Left lobe of liver (tissue), 2 donors: ENCODE measurements around the gene FAM124A. TPM values are rescaled to one million over a fixed set of nuclear protein-coding genes. Genes with fewer than 3 reads are reported as not detected.

ENCODE experiments used
- ATAC-seq: fragments of 200-7000 bp; cut with Tn5 transposase; one replicate; pipeline ENCODE4 v1.9.1; 2020; ENCODE audit warnings: mild to moderate bottlenecking, moderate library complexity
- DNase-seq: peaks from one replicate; pipeline ENCODE4 v3.0.0-alpha.2; 2020; ENCODE audit warnings: low spot score
- total RNA-seq: library from RNA; stranded (reverse); gene quantifications from one replicate; pipeline ENCODE4 v1.2.1, GENCODE V29; 2021
- donor health status: DM: no; HTN: no; CAD: no; lungs with moderate emphysema.
- donor health status: DM: no; HTN: yes; CAD: no.

Gene FAM124A
- total RNA-seq, 1 donor from 2014 or later = 0.50 TPM

- no peak for DNase-seq
- ATAC-seq = no peak
Measured at GRCh38 chr13:51240958-51241357, 18.8 kb downstream of the FAM124A start.

GRCh38 chr13:51241720-51242119, 19.5 kb downstream of the FAM124A start:
- DNase-seq = no peak
- no peak for ATAC-seq

- ATAC-seq (no peak), DNase-seq (no peak)
Measured at GRCh38 chr13:51243227-51243626, 21.0 kb downstream of the FAM124A start.

GRCh38 chr13:51243832-51244231, 21.6 kb downstream of the FAM124A start:
- no peak for DNase-seq
- no peak for ATAC-seq

DNA sequence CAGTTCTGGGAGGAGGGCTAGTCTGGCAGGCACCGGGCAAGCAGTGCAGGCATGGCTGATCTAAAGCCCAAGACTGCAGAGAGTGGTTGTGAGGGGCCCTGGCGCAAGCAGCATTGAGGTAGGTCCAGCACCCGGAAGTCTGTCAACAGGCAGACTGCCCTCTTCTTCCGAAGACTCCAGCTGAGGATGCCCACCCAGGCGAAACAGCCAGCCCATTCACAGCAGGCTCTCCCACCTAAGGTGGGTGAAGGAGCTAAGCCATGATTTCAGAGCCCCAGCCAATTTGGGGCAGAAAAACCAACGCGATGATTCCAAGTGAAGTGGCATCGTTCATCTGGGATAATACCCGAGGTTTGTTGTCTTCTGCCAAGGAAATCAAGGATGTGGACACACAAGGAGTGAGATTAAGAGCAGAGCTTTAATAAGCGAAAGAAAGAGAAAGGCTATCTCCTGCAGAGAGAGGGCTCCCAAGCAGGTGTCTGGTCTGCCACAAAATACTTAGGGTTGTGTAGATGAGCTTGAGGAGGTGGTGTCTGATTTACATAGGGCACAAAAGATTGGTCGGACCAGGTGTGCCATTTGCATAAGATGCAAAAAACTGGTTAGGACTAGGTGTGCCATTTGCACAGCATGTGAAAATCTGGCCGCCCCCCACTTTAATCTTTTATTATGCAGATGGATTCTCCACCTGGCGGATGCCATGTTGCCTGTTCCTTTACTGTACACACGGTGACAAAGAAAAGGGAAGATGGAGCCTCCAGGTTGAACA, 22.6 kb downstream of the FAM124A start:
- DNase-seq = no peak
- ATAC-seq = no peak

DNA sequence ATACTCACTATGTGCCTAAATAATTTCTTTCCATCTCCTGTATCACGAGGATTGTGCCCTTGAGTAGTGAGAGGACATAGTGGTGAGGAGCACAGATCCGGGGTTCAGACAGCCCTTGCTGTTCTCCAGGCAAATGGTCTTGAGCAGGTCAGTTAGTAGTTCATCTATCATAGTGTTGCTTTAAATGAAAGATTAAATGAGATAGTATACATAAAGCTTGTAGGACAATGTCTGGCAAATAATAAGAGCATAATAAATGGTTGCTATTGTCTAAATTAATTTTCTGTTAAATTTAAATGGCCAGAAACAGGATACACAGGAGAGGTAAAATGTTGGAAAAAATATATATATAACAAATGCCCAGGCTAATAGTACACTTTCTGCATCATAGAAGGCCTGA, 23.4 kb downstream of the FAM124A start:
- ATAC-seq (no peak), DNase-seq (no peak)

DNA sequence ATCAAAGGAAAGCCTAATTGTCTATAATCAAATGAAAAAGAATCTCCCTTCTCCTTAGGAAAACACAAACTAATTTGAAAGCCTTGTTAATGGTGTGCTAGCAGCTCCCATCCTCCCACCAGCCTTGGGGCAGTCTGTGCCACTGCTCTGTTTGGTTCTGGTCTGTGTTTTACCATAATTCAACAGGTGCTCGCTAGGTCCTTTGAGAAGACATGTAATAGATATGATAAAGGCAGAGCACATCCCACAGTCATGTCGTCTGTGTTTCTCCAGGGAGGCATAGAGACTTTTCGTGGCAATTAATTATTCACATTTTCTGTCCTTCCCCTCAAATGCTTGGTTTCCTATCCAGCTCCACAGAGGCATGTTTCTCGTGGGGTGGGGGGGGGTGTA, 23.8 kb downstream of the FAM124A start:
- ATAC-seq (no peak), DNase-seq (no peak)

DNA sequence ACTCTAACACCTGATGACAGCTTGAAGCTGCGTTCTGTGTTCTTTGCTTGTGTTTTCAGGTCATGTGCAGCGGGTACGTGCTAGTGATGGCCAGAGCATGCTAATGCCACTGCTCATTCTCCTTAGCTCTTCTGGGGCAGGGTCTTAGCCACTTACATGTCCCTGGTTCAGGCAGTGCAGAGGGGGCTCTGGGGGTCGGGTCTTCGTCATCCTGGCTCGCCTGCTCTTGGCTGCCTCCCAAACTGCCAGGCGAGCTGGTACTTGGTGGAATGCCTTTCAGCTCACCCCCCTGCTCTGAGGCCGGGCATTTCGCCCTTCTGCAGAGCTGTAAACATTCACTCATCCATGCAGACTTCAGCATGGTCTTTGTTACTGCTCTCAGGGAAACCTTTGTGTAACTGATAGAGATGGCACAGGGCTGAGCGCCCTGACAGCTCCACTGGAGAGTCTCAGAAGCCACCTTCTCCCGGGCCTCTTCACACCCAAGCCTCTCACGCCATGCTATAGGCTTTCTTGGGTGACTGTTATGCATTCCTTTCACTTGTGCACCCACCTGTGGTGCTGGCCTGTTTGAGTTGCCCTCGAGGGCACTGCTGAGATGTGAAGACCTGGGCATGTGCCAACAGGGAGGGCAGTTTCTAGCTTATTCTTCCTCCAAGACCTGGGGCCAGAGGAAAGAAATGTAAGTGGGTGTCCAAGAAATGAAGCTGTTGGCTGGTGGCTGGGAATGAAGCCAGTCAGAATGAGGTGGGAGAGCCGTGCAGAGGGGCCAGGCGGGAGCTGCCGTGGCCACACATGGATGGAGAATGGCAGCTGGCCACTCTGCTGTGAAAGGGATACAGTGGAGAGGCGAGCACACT, 24.4 kb downstream of the FAM124A start:
- no peak for DNase-seq
- no peak for ATAC-seq

- no peak for ATAC-seq
- DNase-seq = no peak
Measured at GRCh38 chr13:51249255-51249654, 27.1 kb downstream of the FAM124A start.

- ATAC-seq (peak; percentile 38), DNase-seq (no peak)
Measured at GRCh38 chr13:51249770-51250741, 27.9 kb downstream of the FAM124A start.

DNA sequence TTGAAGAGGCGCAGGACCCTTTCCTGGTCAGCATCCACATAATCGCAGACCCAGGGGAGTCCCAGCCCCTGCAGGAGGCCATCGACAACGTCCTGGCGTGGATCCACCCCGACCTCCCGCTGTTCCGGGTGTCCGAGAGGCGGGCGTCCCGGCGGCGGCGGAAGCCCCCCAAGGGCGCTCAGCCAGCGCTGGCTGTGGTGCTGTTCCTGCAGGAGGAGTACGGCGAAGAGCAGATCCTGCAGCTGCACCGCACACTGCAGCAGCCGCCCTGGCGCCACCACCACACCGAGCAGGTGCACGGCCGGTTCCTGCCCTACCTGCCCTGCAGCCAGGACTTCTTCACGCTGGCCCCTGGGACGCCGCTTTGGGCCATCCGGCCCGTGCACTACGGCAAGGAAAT, 29.3 kb downstream of the FAM124A start:
- DNase-seq = no peak
- no peak for ATAC-seq

- DNase-seq (no peak), ATAC-seq (no peak)
Measured at GRCh38 chr13:51252954-51253532, 30.8 kb downstream of the FAM124A start.

GRCh38 chr13:51255556-51255955, 33.4 kb downstream of the FAM124A start:
- DNase-seq = no peak

GRCh38 chr13:51257187-51257586, 35.0 kb downstream of the FAM124A start:
- no peak for ATAC-seq
- no peak for DNase-seq

More at GRCh38 chr13:51255556-51255955, 33.4 kb downstream of the FAM124A start:
- no peak for ATAC-seq

DNA sequence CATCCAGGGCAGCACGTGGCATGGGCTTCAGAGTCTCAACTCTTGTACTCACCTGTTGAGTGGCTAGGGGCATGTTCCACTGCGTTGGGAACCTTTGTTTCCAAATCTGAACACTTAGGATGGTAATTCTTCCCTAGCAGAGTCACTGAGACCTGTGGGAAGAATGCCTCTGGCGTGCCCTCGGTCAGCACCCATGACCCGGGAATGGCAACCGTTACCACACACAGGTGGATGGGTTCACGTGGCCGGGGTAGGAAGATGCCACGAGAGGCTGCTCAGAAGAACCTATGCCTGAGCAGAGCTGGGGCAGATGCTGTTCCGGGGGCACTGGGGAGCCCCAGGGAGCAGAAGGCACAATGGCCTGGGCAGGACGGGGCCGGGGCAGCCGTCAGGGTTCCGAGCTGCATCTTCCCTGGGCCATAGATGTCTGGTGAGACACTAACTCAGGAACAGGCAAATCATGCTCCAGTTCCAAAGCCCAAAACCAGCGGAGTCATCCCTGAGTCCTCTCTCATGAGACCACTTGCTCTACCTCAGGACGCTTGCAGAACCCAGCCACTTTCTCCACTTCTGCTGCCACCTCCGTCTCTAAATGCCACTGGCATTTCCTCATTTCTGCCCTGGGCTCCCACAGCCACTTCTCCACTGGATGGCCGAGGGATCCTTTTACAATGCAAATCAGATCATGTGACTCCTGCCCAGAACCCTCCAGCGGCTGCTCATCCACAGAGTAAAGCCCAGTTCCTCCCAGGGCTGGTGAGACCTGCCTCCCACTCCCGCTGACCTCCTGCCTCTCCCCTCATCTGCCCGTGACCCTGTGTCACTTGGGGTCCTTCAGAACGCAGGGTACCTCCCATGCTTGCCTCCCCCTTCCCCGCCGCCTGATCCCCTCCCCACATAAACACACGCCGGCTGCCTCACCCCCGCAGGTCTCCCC, 36.7 kb downstream of the FAM124A start:
- DNase-seq = no peak

DNA sequence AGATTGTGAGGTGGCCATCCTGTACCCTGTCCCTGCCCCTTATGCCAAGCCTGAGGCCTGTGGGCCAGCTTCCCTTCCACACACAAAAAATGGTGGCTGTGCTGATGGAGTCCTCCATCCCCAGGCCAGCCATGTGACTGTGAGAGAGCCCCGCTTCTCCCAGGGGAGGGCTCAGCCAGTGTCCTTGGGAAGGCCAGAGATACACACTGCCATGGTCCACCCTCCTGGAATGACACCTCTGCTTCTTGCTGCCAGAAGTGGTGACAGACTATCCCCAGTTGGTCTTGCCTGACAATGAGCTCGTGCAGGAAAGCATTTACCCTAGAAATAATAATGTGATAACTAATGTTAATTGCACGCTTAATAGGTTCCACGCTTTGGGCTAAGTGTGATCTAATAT, 38.0 kb downstream of the FAM124A start:
- no peak for DNase-seq
- no peak for ATAC-seq

More for the DNA sequence above, 36.7 kb downstream of the FAM124A start:
- ATAC-seq = no peak

GRCh38 chr13:51261610-51262249, 39.5 kb downstream of the FAM124A start:
- DNase-seq = peak; percentile 31
- no peak for ATAC-seq

DNA sequence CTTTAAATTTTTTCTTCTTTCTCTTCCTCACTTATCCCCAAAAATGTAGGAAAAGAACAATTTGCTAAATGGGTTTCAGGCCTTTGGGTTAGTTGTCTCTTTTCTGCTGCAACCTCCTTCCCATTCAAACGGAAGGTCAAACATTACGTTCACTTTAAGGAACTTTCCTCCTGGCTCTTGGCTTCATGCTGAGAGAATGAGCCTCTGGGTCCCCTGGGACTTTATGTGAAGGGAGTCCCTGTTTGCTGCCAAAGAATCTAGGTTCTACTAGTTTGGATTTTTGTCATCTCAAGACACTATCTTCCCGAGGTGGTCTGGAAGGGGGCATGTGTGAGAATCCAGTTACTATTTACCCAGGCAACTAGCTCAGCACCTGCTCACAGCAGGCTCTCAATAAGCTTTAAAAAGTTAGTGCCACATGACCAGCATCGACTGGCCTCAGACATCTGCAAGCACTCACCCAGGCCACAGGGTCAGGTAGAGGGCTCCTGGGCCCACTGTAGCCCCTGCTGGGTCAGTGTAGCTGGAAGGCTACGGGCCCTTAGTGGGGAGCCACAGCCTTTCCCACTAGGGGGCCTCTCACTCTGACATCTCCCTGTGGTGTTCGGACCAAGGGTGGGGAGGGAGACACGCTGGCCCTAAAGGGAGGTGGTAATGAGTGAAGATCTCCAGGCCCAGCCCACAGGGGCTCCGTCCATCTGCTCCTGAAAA, 40.5 kb downstream of the FAM124A start:
- ATAC-seq (no peak), DNase-seq (peak; percentile 7)
